GM19455 (cell line): ENCODE results near the gene POLN.
"Not testable (repeated sequence)": the region's sequence is repeated elsewhere in the genome, so short reads cannot be mapped to it uniquely, and the experiment has no call there.

Source experiments
- ATAC-seq: cut with Tn5 transposase; IDR thresholded peaks from one replicate; pipeline ENCODE4 v1.9.1; 2021; ENCODE audit not compliant: unreplicated experiment

Gene POLN

DNA sequence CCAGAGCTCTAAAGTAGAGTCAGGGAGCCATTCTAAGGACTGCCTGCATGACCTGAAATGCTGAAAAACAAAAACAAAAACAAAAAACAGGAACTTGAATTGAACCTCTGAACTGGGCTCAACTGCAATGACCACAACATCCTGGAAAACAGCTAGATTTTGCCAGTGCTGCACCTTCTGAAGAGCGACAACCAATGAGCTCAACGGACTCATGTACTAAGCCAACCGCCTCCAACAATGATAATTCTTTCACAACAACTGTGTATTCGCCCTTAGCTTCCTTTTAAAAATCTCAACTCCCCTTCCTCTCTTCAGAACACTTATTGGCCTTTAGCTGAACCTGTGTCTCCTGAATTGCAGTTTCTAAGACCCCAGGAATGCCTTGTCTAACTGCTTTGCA is 69.8 kb downstream of the POLN start:
- ATAC-seq = no peak

DNA sequence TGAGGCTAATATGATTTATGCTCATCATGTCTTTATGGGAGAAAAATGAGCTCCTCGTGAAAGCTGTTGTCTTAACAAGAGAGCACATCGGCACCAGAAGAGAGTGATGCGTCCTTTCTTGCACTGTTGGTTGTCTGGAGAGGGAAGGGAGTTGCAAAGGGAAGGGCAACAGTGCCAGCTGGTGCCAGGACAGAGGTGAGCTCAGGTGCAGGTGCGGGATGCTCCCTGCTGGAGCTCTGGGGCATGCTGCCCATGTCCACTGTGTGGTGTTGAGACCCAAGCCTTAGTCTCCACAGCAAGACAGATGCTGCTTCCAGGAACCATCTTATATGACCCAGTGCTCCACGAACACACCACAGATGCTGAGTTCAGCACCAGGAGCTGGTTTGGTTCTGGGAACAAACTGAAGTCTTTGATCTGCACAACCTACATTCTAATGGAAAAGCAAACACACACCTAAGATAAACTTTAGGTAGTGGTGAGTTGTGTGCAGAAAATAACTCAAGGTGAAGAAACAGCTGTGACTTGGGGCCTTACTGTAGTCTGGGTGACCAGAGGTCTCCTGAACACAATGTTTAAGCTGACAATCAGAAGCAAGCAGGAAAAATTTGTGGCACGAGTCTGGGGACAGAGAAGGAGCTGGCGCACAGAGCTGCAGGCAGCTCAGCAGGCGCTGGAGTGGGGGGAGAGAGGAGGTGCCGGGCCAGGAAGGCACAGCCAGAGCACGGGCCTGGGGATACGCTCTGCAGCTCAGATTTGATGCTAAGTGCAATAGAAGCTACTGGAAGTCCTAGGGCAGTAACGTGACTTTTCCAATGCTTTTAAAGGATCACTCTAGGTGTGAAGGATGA is 73.2 kb downstream of the POLN start:
- ATAC-seq = no peak

DNA sequence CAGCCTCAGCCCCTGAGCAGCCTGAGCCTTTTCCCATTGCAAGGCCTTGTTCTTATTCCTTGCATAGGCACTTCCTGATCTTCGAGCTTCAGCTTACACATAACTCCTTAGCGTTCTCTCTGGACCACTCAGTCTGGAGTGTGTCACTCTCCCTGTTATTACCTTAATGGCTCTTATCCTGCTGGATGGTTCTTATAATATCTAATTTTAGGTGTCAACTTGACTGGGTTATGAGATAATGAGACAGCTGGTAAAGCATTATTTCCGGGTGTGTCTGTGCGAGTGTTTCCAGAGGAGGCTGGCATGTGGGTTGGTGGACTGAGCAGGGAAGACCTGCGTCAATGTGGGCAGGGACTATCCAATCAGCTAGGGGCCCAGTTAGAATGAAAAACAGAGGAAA is 75.7 kb downstream of the POLN start:
- ATAC-seq = no peak

DNA sequence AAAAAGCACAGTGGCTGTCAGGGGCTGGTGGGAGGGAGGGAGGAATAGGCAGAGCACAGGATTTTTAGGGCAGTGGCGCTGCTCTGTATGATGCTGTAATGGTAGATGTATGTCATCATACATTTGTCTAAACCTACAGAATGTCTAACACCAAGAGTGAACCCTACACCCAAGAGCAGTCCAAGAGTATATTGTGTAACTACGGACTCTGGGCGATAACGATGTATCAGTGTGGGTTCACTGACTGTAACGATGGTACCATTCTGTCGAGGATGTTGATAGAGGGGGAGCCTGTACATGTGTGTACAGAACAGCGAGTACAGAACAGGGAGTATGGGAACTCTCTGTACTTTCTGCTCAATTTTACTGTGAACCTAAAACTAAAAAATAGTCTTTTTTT is 76.5 kb downstream of the POLN start:
- ATAC-seq = no peak

DNA sequence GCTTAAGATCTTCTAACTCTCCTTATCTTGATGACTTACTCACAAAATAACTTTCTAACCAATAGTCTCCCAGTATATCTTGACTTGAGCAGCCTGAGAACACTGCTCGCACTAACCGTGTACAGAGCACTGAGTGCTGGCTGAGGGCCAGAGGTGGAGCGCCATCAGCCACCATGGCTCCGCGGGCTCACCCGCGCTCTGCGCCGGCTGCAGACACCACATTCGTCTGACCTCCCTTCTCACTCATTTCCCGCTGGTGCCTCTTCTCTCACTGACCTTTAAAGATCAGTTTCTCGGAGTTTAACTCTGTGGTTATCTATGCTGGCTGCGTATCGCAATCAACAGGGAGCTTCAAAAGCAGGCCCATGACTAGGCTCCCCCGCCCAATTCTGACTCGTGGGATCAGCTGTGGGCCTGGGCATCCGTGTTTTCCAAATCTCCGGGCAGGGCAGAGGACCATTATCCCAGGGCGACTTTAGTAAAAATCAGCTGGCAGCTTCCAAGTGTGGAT is 78.6 kb downstream of the POLN start:
- ATAC-seq = no peak

DNA sequence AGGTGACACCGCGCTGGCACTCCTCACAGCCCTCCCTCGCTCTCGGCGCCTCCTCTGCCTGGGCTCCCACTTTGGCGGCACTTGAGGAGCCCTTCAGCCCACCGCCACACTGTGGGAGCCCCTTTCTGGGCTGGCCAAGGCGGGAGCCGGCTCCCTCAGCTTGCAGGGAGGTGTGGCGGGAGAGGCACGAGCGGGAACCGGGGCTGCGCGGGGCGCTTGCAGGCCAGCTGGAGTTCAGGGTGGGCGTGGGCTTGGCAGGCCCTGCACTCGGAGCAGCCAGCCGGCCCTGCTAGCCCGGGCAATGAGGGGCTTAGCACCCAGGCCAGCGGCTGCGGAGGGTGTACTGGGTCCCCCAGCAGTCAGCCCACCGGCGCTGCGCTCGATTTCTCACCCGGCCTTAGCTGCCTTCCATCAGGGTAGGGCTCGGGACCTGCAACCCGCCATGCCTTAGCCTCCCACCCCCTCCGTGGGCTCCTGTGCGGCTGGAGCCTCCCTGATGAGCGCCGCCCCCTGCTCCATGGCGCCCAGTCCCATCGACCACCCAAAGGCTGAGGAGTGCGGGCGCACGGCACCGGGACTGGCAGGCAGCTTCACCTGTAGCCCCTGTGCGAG is 80.7 kb downstream of the POLN start:
- not testable (repeated sequence) for ATAC-seq

DNA sequence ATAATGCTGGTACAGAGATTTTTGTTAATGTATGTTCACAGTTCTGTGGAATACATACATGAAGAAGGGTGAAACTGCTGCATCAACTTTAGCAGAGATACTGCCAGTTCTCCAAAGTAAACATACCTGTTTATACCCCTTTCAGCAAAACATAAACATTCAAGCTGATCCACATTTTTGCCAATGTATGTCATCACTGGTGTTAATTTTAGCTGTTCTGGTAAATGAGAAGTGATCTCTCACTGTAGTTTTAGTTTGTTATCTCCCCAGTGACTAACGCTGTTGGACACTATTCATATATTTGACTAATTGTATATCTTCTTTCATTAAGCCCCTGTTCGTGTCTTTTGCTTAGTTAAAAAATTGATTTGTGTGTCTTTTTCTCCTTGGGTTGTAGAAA is 82.0 kb downstream of the POLN start:
- no peak for ATAC-seq

DNA sequence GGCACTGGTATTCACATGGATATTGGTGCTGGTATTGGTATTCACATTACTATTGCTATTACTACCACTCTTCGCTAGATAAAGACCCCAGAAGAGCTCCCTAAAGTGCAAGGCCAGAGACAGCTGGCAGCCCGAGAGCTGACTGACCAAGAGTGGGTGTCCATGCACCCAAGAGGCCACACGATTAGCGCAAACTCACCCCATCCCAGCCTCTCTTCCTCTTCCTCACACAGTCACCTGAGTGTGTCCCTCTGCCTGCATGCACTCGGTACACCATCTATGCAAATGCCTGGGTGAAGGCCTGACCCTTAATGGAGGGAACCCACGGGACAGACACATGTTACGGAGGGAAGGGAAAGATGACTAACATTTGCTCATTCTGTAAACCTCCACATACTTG is 86.7 kb downstream of the POLN start:
- ATAC-seq = no peak

DNA sequence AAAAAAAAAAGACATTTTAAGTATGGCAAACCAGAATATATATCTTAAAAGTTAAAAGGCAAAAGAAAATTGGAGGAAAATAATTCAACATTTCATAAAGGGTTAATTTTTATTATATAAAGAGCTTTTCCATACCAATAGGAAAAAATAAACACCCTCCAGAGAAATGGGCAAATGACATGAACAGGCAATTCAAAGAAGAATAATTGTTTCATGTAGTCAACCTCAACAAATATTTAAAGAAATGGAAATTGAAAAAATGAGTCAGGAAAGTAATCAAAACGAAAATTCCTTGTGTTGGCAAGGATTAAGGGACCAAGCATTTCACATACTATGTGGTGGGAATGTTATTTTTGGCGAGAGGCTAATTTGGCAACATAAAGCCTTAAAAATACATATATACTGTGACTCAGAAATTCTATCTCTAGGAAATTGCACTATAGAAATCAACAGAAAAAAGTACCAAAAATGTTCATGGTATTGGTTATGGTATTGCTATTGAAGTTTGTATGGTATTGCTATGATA is 87.6 kb downstream of the POLN start:
- ATAC-seq = no peak

DNA sequence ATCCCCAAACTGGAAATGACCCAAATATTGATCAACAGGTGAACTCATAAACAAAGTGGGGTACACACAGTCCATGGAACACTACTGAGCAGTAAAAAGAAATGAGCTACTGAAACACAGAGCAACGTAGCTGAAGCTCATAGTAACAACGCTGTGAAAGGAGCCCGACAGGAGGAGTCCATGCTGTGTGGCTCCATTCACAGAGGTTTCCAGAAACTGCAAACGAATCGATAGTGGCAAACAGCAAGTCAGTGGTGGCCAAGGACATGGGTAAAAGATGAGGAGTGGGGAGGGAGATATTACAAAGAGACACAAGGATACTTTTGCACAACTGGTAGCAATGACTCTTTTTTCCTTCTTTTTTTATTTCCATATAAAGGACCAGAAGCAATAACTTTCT is 90.4 kb downstream of the POLN start:
- ATAC-seq = no peak

DNA sequence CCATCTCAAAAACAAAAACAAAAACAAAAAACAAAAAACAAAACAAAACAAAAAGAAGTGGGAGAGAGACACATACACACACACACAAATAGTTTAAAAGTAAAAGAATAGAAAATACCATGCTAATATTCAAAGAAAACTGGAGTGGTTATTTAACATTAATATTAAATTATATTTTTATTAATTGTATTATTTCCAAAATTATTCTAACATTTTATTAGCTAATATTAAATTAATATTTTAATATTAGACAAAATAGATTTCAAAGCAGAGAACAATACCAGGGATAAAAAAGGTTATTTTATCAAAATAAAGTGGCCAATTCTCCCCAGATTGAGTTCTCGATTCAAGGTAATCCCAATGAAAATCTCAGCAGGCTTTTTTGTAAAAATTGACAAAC is 91.8 kb downstream of the POLN start:
- no peak for ATAC-seq

DNA sequence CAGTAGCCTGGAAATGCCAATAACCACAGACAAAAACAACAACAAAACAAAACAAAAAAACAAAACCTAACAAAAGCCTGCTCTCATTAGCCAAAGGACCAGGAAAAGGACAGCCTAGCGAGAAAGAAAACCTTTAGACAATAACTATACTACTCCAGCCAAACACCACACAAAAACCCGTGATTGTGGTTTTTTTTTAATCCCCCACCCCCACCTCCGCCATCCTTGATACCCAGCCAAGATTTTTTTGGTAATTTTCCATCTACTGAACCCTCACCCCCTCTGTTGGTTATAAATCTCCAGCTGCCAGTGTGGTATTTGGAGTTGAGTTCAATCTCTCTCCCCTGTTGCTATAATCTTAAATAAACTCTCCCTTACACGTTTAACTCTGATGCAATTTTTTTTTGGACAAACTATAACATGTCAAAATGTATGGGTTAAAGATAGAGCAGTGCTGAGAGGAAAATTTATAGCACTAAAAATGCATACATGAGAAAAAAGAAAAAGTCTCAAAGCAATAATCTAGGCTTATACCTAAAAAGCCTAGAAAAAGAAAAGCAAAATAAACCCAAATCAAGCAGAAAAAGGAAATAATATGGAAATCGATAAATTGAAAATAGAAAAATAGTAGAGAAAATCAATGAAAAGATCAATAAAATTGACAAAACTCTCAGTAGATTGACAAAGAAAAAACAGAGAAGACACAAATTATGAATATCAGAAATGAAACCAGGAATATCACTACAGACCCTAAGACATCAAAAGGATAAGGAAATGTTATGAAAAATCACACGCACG is 99.1 kb downstream of the POLN start:
- no peak for ATAC-seq

DNA sequence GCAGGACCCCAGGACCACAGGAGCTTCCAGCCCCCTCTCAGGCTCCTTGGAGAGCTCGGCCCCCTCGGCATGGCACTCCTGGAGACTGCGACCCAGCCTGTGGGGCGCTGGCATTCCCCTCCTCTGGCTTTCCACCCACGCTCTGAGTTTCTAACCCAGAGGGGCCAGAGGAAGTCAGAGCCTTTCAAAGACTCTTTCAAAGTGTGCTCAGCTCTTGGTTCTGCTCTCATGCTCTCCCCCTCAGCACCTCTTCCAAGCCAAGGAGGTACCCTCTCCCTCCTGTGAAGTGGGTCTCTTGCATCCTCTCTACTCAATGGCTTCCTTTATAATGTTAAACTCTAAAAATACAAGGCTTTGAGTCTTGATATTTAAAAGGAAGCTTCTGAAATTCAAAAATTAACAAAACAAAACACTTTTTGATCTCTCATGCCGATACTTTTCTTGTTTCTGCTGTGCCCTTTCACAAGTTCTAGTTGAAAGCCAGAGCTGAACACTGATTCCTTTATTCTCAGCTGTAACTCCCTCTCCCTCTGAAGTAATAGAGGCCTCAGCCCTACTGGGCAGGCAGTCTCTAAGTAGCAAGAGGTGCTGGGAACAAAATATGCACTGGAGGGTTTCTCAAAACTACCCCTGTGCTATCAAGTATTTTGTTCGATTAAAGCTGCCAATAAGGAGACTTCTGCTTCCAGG is 100.0 kb downstream of the POLN start:
- no peak for ATAC-seq

DNA sequence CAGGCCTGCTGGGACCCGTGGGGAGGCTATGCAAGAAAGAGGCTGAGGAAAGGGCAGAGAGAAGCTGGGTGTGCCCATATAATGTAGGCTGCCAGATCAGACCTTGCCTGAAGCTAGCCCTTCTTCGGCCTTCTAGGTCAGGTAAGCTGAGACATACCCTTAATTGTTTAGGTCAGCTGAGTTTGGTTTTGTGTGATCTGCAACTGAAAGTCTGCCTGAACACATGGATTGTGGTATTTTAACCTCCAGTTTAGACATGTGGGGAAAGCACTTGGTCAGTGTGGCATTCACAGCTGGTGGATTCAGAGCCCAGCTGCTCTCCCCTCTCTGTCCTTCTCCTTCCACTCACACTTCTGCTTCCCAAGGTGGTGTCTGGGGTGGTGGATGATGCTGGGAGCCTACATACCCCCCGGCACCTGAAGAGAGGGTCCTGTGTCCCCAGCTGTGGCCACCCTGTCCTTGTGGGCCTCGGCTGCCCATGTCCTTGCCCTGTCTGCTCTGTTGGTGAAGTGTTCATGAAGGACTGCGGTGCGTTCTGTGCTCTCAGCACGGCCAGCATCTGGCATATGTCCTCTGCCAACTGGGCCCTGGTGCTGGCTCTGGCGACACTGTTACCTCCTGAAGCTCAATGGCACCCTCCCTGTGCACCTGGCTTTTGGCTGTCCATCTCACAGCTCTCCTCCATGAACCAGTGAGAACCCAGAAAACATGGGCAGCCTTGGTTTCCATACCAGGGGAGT is 100.7 kb downstream of the POLN start:
- no peak for ATAC-seq

DNA sequence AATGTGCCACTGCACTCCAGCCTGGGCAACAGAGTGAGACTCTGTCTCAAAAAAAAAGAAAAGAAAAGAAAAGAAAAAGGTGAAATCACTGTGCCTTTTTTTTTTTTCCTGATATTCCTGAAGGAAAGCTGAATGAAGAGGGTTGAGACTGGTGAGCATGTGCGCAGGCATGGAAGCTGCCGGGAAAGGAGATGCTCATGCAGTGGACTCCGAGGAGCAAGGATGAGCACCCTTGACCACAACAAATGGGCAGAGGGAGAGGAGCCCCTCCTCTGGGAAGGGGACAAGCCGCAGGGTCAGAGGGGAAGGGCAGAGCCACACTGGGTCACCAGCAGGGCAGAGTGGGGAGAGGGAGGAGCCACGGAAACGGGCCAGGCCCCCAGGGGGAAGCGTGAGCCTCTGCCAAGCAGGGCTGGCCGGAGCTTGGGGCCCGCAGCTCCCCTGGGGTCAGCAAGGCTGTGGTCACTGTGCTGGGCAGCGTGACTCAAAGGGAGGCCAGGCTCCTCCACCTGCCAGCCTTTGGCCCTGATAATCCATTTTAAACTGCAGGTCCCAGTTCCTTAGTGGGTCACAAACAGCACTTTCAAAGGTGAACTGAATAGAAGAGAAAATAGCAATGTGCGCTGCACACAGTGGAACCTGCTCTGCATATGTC is 102.9 kb downstream of the POLN start:
- ATAC-seq = no peak

DNA sequence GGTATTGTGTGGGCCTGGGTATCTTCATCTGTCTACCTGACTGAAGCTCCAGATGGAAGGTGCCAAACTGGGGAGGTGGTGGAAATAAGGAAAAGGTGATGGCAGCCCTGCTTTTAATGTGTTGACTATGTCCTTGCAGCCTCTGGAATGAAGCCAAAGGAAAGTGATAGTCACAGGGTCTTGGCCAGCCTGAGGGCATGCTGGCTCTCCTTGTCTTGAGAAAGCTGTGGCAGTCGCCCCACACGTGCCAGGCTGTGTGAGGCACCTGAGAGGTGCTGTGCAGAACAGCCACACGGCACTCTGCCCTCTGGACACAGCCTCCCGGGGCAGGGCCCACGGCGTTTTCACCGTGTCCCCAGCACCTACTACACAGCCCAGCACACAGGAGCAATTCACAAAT is 105.2 kb downstream of the POLN start:
- ATAC-seq = no peak

DNA sequence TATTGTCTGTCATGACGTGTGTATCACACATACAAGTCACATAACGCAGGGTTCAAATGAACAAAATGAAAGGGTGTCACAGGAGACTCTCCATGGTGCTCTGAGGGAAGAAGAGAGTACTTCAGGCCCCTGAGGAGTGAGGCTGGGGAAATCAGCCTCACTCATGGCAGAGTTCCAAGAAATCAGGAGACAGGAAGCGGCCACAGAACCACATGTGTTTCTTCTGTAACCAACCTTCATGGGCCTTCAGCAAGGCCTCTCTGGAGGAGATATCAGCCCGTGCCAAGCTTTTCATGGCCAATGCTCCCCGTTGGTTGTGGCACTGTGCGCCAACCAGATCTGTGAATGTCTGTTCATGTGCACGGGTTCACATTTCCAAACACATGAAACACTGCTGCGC is 106.8 kb downstream of the POLN start:
- ATAC-seq = no peak

DNA sequence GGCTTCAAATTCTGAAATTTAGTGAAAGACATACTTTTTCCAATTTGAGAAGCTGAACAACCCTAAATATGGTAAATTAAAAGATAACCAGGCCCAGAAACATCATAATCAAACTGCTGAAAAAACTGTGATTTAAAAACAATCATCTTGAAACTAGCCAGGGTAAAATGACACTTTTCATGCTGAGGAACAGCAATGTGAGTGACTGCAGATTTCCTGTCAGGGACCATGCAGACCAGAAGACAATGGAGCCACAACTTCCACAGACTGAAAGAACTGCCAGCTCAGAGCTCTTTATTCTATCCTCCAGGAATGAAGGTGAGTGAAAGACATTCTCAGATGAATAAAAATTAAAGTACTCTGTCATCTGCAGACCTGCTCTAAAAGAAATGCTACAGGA is 109.5 kb downstream of the POLN start:
- ATAC-seq = no peak

DNA sequence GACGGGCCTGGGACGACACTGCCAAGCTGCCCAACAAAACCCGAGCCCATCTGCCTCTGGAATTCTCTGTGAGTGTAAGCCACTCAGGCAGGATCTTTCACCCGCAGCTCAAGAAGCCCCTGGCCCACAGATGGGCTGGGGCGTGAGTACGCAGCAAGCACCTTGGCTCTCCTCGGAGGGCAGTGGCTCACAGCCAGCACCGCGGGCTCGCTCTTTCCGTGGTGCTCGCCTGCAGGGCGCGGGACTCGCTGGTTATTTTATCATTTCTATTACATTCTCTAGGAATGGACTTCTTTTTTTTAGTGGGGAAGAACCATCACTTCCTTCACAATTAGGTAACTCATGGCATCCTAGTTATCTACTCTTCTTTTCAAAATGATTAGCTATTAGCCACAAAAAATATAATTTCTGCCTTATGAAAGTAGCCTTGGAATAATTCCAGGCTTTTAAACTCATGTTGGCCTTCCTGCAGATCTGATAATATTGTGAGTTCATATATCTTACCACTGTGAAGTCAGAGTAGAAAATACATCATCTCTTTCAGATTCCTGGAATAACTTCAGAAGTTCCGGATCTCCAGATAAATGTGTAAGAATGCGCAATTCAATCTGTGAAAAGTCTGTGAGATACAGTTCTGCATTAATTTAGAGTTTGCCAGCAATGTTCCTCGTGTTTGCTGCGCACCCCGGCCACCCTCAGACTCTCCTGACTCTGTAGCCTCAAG is 114.2 kb downstream of the POLN start:
- ATAC-seq = no peak
